Neutrophil (primary cell): ENCODE data around the gene XYLT1.
"Not testable (repeated sequence)": the region's sequence is repeated elsewhere in the genome, so short reads cannot be mapped to it uniquely, and the experiment has no call there.

Experiments
- H3K27ac ChIP-seq: fragments of 200-600 bp; sonication (generic); 2 replicates; pipeline ENCODE4 v1.5.1; 2016; ENCODE audit warnings: mild to moderate bottlenecking, moderate library complexity
- H3K27me3 ChIP-seq: fragments of 200-600 bp; sonication (generic); 2 replicates; pipeline ENCODE4 v1.6.0; 2016; ENCODE audit warnings: mild to moderate bottlenecking
- H3K36me3 ChIP-seq: fragments of 200-600 bp; sonication (generic); 2 replicates; pipeline ENCODE4 v1.5.1; 2017
- H3K4me1 ChIP-seq, 2 experiments: fragments of 200-600 bp in 1 of 2; sonication (generic) in 1 of 2; 1 replicate in 1 of 2; 2 replicates in 1 of 2; pipeline versions ENCODE4 v1.5.1 to v1.6.1; 2013 to 2016; ENCODE audit warnings: low read depth in 1 of 2, low read length in 1 of 2, mild to moderate bottlenecking in 1 of 2, moderate library complexity in 1 of 2; ENCODE audit not compliant: control insufficient read depth in 1 of 2, insufficient read depth in 1 of 2
- H3K4me3 ChIP-seq, 2 experiments: fragments of 200-600 bp in 1 of 2; sonication (generic) in 1 of 2; 1 replicate in 1 of 2; 2 replicates in 1 of 2; pipeline ENCODE4 v1.5.1; 2013 to 2016; ENCODE audit warnings: low read depth in 1 of 2, low read length in 1 of 2, mild to moderate bottlenecking in 1 of 2, moderate library complexity in 1 of 2
- H3K9me3 ChIP-seq: fragments of 200-600 bp; sonication (generic); 2 replicates; pipeline ENCODE4 v1.5.1; 2016
- CTCF ChIP-seq: fragments of 200-600 bp; sonication (generic); IDR thresholded peaks from 2 replicates; pipeline ENCODE4 v1.5.1; 2016; ENCODE audit warnings: antibody characterized with exemption

XYLT1 gene

DNA sequence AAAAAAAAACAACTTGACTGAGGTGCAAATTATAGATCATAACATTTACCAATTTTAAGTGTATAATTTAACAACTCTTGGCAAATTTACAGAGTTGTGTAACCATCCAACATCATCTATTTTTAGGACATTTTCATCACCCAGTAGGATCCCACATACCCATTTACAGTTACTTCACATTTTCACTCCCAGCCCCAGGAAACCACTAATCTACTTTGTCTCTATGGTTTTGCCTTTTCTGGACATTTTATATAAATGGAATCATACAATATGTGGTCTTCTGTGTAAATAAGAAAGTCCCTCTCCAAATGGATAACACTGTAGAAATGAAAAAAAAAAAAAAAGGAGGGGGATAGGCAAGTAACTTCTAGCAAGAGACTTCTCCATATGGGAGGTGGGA is 26.1 kb upstream of the XYLT1 start:
- Histone ChIP-seq H3K36me3 (no peaks in the 10 kb centered on the region), H3K4me3 (no peak overlapping the region), H3K4me1 (no peaks in the 10 kb centered on the region), H3K27me3 (peaks cover 18% of the 10 kb centered on the region), H3K9me3 (no peaks in the 10 kb centered on the region), H3K27ac (no peak overlapping the region)
- TF ChIP-seq CTCF, result no peak

DNA sequence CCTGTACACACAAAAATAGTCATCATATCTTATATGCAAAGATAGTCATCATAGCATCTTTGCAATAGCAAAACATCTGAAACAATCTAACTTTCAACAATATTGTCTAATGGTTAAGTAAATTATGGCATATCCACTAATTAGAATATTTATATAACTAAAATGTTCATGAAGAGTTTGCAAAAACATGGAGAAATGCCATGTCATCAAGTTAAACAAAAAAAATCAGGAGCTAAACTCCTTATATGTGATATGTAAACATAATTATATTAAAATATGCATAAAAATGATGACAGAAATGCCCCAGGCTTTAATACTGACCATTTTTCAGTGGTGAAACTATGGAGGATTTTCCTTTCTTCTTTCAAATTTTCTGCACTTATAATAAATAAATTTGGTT is 22.3 kb upstream of the XYLT1 start:
- H3K9me3 ChIP-seq, result no peaks in the 10 kb centered on the region
- H3K4me1 ChIP-seq, result no peaks in the 10 kb centered on the region
- TF ChIP-seq CTCF, result no peak
- H3K27ac ChIP-seq, result no peak overlapping the region
- H3K27me3 ChIP-seq, result peaks cover 18% of the 10 kb centered on the region
- no peak overlapping the region for H3K4me3 ChIP-seq
- H3K36me3 ChIP-seq, result no peaks in the 10 kb centered on the region

GRCh38 chr16:17491140-17491662 is 20.4 kb upstream of the XYLT1 start:
- Histone ChIP-seq H3K27me3 (peaks cover 18% of the 10 kb centered on the region), H3K4me1 (no peaks in the 10 kb centered on the region), H3K4me3 (no peak overlapping the region), H3K36me3 (no peaks in the 10 kb centered on the region), H3K9me3 (no peaks in the 10 kb centered on the region), H3K27ac (no peak overlapping the region)
- no peak for TF ChIP-seq CTCF

DNA sequence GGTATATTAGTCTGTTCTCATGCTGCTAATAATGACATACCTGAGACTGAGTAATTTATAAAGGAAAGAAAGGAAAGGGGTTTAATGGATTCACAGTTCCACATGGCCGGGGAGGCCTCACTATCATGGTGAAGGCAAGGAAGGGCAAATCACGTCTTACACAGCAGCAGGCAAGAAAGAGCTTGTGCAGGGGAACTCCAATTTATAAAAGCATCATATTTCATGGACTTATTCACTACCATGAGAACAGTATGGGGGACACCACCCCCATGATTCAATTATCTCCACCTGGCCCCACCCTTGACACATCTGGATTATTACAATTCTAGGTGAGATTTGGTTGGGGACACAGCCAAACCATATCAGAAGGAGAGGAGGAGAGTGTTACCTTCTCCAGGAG is 17.7 kb upstream of the XYLT1 start:
- Histone ChIP-seq H3K36me3 (no peaks in the 10 kb centered on the region), H3K27ac (no peak overlapping the region)
- no peak for TF ChIP-seq CTCF

GRCh38 chr16:17483351-17483750 is 12.6 kb upstream of the XYLT1 start:
- H3K27me3 ChIP-seq, result no peaks in the 10 kb centered on the region
- no peak overlapping the region for H3K4me3 ChIP-seq
- no peaks in the 10 kb centered on the region for H3K36me3 ChIP-seq
- no peak overlapping the region for H3K27ac ChIP-seq
- no peaks in the 10 kb centered on the region for H3K9me3 ChIP-seq
- no peak for TF ChIP-seq CTCF
- no peaks in the 10 kb centered on the region for H3K4me1 ChIP-seq

More for the DNA sequence above, 17.7 kb upstream of the XYLT1 start:
- Histone ChIP-seq H3K4me1 (no peaks in the 10 kb centered on the region), H3K4me3 (no peak overlapping the region), H3K27me3 (peaks cover 6% of the 10 kb centered on the region), H3K9me3 (no peaks in the 10 kb centered on the region)

- H3K36me3 ChIP-seq, H3K9me3 ChIP-seq, H3K4me3 ChIP-seq, H3K27me3 ChIP-seq, H3K4me1 ChIP-seq, H3K27ac ChIP-seq: not testable (repeated sequence)
Observed at GRCh38 chr16:17482341-17482740, 11.6 kb upstream of the XYLT1 start.
